H1 (cell line): ENCODE measurements around the gene S1PR3. TPM values are rescaled to one million over a fixed set of nuclear protein-coding genes. Genes with fewer than 3 reads are reported as not detected.

Experiments used
- ASH2L ChIP-seq: fragments of 200-600, 300-600 bp; sonication (generic); IDR thresholded peaks from one replicate; pipeline ENCODE4 v1.7.1; 2017; ENCODE audit warnings: low read length
- KDM4A ChIP-seq: IDR thresholded peaks from one replicate; pipeline ENCODE4 v1.7.1; 2012; ENCODE audit warnings: low read depth, mild to moderate bottlenecking, moderate library complexity, low read length, inconsistent platforms; ENCODE audit not compliant: severe bottlenecking
- KDM5A ChIP-seq: fragments of 200-600 bp; IDR thresholded peaks from 2 replicates; pipeline ENCODE4 v1.7.1; 2012; ENCODE audit warnings: mild to moderate bottlenecking, low read length, inconsistent platforms, mixed read lengths
- MAFK ChIP-seq: IDR thresholded peaks from 2 replicates; pipeline ENCODE4 v1.6.1; 2012; ENCODE audit warnings: low read depth, mild to moderate bottlenecking, improper control_type of control experiment, low read length
- MAX ChIP-seq: IDR thresholded peaks from 2 replicates; pipeline ENCODE4 v1.6.1; 2012; ENCODE audit warnings: inconsistent platforms
- polyA plus RNA-seq, 7 experiments: library from polyadenylated mRNA; depleted of rRNA in 3 of 7; stranded (reverse) in 5 of 7; unstranded in 2 of 7; fragments of >200 nt in 5 of 7; fragments of 200-250 nt in 2 of 7; gene quantifications; 1 replicate in 5 of 7; 2 replicates in 1 of 7; 4 replicates in 1 of 7; pipeline versions ENCODE4 v1.2.1 to v1.2.3, GENCODE V29; 2011 to 2013; ENCODE audit warnings: missing spikeins in 2 of 7, mixed read lengths in 2 of 7
- total RNA-seq: library from RNA; stranded (reverse); fragmentation: NEBNext Ultra II Directional; extraction: Animal tissue kit (Norgen Biotek cat#: 25700); gene quantifications from 2 replicates; pipeline ENCODE4 v1.2.1, GENCODE V29; 2021

Gene S1PR3
- total and polyA plus RNA-seq, 2 of the 8 experiments (the other 6 are each of a cell fraction or from before 2014, with no cell fraction given) = 3.7 to 6.4 TPM

- TF ChIP-seq MAX (no peak), ASH2L (no peak), MAFK (no peak), KDM5A (no peak), KDM4A (no peak)
Measured at GRCh38 chr9:89000371-89000781, 9.1 kb downstream of the S1PR3 start (continued).
